Astrocyte (in vitro differentiated cells and primary cell): Measurements from ENCODE around the gene VSTM2B. TPM values are rescaled to one million over a fixed set of nuclear protein-coding genes. Genes with fewer than 3 reads are reported as not detected.

Experiments used
- DNase-seq: peaks from one replicate; pipeline ENCODE4 v3.0.0-alpha.2; 2010; ENCODE audit warnings: low read depth
- FAIRE-seq: peaks from 2 replicates; lab custom pipeline; 2011; peaks lifted over from hg19 to GRCh38; lab: Jason Lieb, UNC
- H2AFZ ChIP-seq: 2 replicates; pipeline ENCODE4 v1.6.0; 2012; ENCODE audit warnings: low read depth, low read length, inconsistent platforms
- H3K27ac ChIP-seq: 2 replicates; pipeline ENCODE4 v1.5.1; 2011; ENCODE audit warnings: low read depth, low read length, inconsistent platforms
- H3K27me3 ChIP-seq: 2 replicates; pipeline ENCODE4 v1.6.0; 2011; ENCODE audit warnings: low read length, inconsistent platforms; ENCODE audit not compliant: insufficient read depth
- H3K36me3 ChIP-seq: 2 replicates; pipeline ENCODE4 v1.5.1; 2011; ENCODE audit warnings: low read length, inconsistent platforms; ENCODE audit not compliant: insufficient read depth
- H3K4me1 ChIP-seq: 2 replicates; pipeline ENCODE4 v1.5.1; 2011; ENCODE audit warnings: low read length, inconsistent platforms; ENCODE audit not compliant: insufficient read depth
- H3K4me2 ChIP-seq: 2 replicates; pipeline ENCODE4 v1.6.0; 2012; ENCODE audit warnings: low read length, inconsistent platforms
- H3K4me3 ChIP-seq: 2 replicates; pipeline ENCODE4 v1.5.1; 2011; ENCODE audit warnings: low read depth, mild to moderate bottlenecking, low read length, inconsistent platforms; ENCODE audit not compliant: insufficient read depth
- H3K79me2 ChIP-seq: 2 replicates; pipeline ENCODE4 v1.6.0; 2012; ENCODE audit warnings: mild to moderate bottlenecking, low read length, inconsistent platforms; ENCODE audit not compliant: insufficient read depth
- H3K9ac ChIP-seq: 2 replicates; pipeline ENCODE4 v1.6.0; 2012; ENCODE audit warnings: mild to moderate bottlenecking, low read length, inconsistent platforms
- H3K9me3 ChIP-seq: 2 replicates; pipeline ENCODE4 v1.5.1; 2012; ENCODE audit warnings: low read depth, mild to moderate bottlenecking, low read length, inconsistent platforms; ENCODE audit not compliant: insufficient read depth
- H4K20me1 ChIP-seq: 2 replicates; pipeline ENCODE4 v1.6.0; 2012; ENCODE audit warnings: low read length, inconsistent platforms; ENCODE audit not compliant: insufficient read depth
- H3K27ac Mint-ChIP-seq: one replicate; pipeline ENCODE4 v1.8.0; 2021; ENCODE audit warnings: mild to moderate bottlenecking, mixed read lengths; ENCODE audit not compliant: unreplicated experiment
- H3K27me3 Mint-ChIP-seq: one replicate; pipeline ENCODE4 v1.8.0; 2021; ENCODE audit warnings: low read depth, mixed read lengths; ENCODE audit not compliant: unreplicated experiment
- H3K36me3 Mint-ChIP-seq: one replicate; pipeline ENCODE4 v1.8.0; 2021; ENCODE audit warnings: low read depth, mixed read lengths; ENCODE audit not compliant: unreplicated experiment
- H3K4me1 Mint-ChIP-seq: one replicate; pipeline ENCODE4 v1.8.0; 2021; ENCODE audit warnings: low read depth, mixed read lengths; ENCODE audit not compliant: unreplicated experiment
- H3K4me3 Mint-ChIP-seq: one replicate; pipeline ENCODE4 v1.8.0; 2021; ENCODE audit warnings: mild to moderate bottlenecking, moderate library complexity, mixed read lengths; ENCODE audit not compliant: unreplicated experiment
- H3K9me3 Mint-ChIP-seq: one replicate; pipeline ENCODE4 v1.8.0; 2021; ENCODE audit warnings: mild to moderate bottlenecking, mixed read lengths; ENCODE audit not compliant: unreplicated experiment
- EZH2 ChIP-seq: IDR thresholded peaks from 2 replicates; pipeline ENCODE4 v1.6.1; 2012; ENCODE audit warnings: mild to moderate bottlenecking, low read length, inconsistent platforms; ENCODE audit not compliant: insufficient read depth
- total RNA-seq: library from RNA; stranded (reverse); gene quantifications from 2 replicates; pipeline ENCODE4 v1.2.1, GENCODE V29; 2021
- TF ChIP-seq, protein P1 (sequence below): IDR thresholded peaks from 2 replicates; pipeline ENCODE4 v1.5.1; 2011; ENCODE audit warnings: low read depth, mild to moderate bottlenecking, inconsistent platforms, low read length, moderate library complexity; ENCODE audit not compliant: insufficient read depth

VSTM2B gene
- total RNA-seq, 1 donor from 2014 or later: not detected

DNA sequence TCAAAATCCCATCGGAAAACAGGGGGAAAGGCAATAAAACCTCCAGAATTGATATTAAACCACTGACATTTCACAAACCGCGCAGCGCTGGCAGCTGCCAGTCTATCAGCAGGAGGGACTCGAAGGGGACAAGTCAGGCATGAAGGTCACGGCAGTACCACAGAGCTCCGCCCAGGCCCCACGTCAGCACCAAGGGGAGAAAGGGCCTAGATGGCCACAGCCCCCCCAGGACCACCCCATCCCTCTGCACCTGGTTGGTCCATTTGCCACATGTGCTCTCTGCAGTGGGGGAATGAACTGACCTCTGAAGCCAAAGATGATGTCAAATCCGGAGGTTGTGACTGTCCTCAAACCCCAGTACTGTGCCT, 9.5 kb upstream of the VSTM2B start:
- Mint-ChIP-seq H3K4me1 (no peaks in the 10 kb centered on the region), H3K4me3 (no peak overlapping the region), H3K36me3 (no peaks in the 10 kb centered on the region), H3K27ac (no peak overlapping the region), H3K27me3 (peaks cover 63% of the 10 kb centered on the region), H3K9me3 (no peaks in the 10 kb centered on the region)
- FAIRE-seq: no peak
- Histone ChIP-seq H3K36me3 (no peaks in the 10 kb centered on the region), H3K9ac (no peak overlapping the region), H3K4me3 (no peak overlapping the region), H3K27me3 (no peaks in the 10 kb centered on the region), H3K27ac (no peak overlapping the region), H3K9me3 (no peaks in the 10 kb centered on the region), H3K4me2 (no peak overlapping the region), H4K20me1 (no peaks in the 10 kb centered on the region), H3K79me2 (no peaks in the 10 kb centered on the region), H2AFZ (no peak overlapping the region), H3K4me1 (no peaks in the 10 kb centered on the region)
- TF ChIP-seq, protein P1, sequence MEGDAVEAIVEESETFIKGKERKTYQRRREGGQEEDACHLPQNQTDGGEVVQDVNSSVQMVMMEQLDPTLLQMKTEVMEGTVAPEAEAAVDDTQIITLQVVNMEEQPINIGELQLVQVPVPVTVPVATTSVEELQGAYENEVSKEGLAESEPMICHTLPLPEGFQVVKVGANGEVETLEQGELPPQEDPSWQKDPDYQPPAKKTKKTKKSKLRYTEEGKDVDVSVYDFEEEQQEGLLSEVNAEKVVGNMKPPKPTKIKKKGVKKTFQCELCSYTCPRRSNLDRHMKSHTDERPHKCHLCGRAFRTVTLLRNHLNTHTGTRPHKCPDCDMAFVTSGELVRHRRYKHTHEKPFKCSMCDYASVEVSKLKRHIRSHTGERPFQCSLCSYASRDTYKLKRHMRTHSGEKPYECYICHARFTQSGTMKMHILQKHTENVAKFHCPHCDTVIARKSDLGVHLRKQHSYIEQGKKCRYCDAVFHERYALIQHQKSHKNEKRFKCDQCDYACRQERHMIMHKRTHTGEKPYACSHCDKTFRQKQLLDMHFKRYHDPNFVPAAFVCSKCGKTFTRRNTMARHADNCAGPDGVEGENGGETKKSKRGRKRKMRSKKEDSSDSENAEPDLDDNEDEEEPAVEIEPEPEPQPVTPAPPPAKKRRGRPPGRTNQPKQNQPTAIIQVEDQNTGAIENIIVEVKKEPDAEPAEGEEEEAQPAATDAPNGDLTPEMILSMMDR: no peak
- TF ChIP-seq EZH2: no peak
- no peak for DNase-seq

DNA sequence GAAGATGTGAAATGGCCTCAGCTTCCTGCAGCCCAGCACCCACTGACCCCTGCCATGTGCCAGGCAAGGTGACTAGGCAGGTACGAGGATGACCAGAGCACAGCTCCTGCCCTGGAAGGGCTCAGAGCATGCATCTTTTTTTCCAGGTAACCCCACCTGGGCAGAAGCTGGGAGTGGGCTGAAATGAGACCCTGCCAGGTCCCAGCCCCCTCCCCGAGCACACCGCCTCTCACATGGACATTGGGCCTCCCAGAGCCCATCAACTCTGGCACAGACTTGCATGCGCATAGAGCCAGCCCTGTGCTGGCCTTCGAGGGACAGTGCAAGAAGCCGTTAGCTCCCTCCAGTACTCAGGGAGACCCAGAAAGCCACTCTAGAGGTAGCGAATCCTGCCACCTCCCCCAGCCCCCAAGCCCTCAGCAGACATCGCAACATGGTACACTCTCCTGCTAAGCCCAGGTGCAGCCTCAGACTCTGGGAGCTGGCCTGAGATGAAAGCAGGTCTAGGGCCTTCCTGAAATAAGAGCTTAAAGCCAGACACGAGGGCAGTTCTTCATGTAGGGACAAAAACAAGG, 8.9 kb upstream of the VSTM2B start:
- no peak for TF ChIP-seq EZH2
- TF ChIP-seq, protein P1: no peak
- H3K9me3 ChIP-seq: no peaks in the 10 kb centered on the region
- H3K27ac ChIP-seq: no peak overlapping the region
- H3K4me2 ChIP-seq: no peak overlapping the region
- H3K4me1 Mint-ChIP-seq: no peaks in the 10 kb centered on the region
- H2AFZ ChIP-seq: no peak overlapping the region
- no peak for FAIRE-seq
- H3K27me3 ChIP-seq: no peaks in the 10 kb centered on the region
- H3K79me2 ChIP-seq: no peaks in the 10 kb centered on the region
- no peak overlapping the region for H3K27ac Mint-ChIP-seq
- no peaks in the 10 kb centered on the region for H4K20me1 ChIP-seq
- H3K36me3 Mint-ChIP-seq: no peaks in the 10 kb centered on the region
- H3K36me3 ChIP-seq: no peaks in the 10 kb centered on the region
- H3K4me1 ChIP-seq: no peaks in the 10 kb centered on the region
- no peak for DNase-seq
- peaks cover 63% of the 10 kb centered on the region for H3K27me3 Mint-ChIP-seq
- no peak overlapping the region for H3K4me3 ChIP-seq
- no peak overlapping the region for H3K4me3 Mint-ChIP-seq
- no peak overlapping the region for H3K9ac ChIP-seq
- H3K9me3 Mint-ChIP-seq: no peaks in the 10 kb centered on the region

DNA sequence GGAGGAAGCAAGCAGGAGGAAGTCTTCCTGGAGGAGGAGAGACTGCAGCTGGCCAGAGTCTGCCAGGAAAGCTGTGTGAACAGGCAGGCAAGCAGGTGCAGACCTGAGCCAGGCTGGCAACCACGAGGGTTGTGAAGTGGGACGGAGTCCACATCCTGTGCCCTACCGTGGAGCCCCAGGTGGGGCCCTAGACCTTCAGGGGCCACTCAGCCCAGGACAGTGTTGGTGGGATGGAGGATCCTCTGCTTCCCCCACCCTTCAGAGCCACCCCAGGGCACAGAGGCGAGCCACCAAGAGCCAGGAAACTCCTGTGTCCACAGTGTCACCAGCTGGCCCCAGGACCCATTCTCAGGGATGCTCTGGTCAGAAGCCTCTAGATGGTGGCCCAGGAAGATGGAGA, 8.4 kb upstream of the VSTM2B start:
- no peak for FAIRE-seq
- no peak for TF ChIP-seq EZH2
- TF ChIP-seq, protein P1: no peak
- H3K9ac ChIP-seq: no peak overlapping the region

More for the DNA sequence above, 8.4 kb upstream of the VSTM2B start:
- Histone ChIP-seq H3K27me3 (no peaks in the 10 kb centered on the region), H3K79me2 (no peaks in the 10 kb centered on the region), H3K36me3 (no peaks in the 10 kb centered on the region), H3K4me3 (no peak overlapping the region), H3K4me2 (no peak overlapping the region), H3K4me1 (no peaks in the 10 kb centered on the region), H4K20me1 (no peaks in the 10 kb centered on the region), H3K27ac (no peak overlapping the region), H3K9me3 (no peaks in the 10 kb centered on the region), H2AFZ (no peak overlapping the region)
- Mint-ChIP-seq H3K27me3 (peaks cover 68% of the 10 kb centered on the region), H3K36me3 (no peaks in the 10 kb centered on the region), H3K4me1 (no peaks in the 10 kb centered on the region), H3K9me3 (no peaks in the 10 kb centered on the region), H3K4me3 (no peak overlapping the region), H3K27ac (no peak overlapping the region)
- no peak for DNase-seq
